Kidney capillary endothelial cell (primary cell): ENCODE measurements around the gene MAEL.
A peak's percentile ranks its signal among the peaks of the same experiment; 100 is the strongest.

Source experiments
- DNase-seq: peaks from one replicate; pipeline ENCODE4 v3.0.0-alpha.2; 2018; ENCODE audit warnings: low spot score

The MAEL gene

GRCh38 chr1:166988974-166989515 lies at the start of gene MAEL:
Gene MAEL (plus strand): TSS chr1:166989280. CDS start chr1:166989353, 73 bp downstream.
- no peak for DNase-seq

GRCh38 chr1:166939741-166940375 lies 49.2 kb upstream of the MAEL start:
- DNase-seq, result no peak

GRCh38 chr1:166944186-166944967 lies 44.7 kb upstream of the MAEL start:
- no peak for DNase-seq

GRCh38 chr1:166947398-166948043 lies 41.6 kb upstream of the MAEL start:
- peak; percentile 50 for DNase-seq

GRCh38 chr1:166948856-166949350 lies 40.2 kb upstream of the MAEL start:
- no peak for DNase-seq

GRCh38 chr1:166950156-166950555 lies 38.9 kb upstream of the MAEL start:
- no peak for DNase-seq

- no peak for DNase-seq
These were observed 38.0 kb upstream of the MAEL start for GRCh38 chr1:166951050-166951449.

GRCh38 chr1:166952002-166952746 lies 36.9 kb upstream of the MAEL start:
- DNase-seq, result peak; percentile 59

GRCh38 chr1:166953491-166953890 lies 35.6 kb upstream of the MAEL start:
- no peak for DNase-seq

GRCh38 chr1:166956057-166956850 lies 32.8 kb upstream of the MAEL start:
- DNase-seq, result no peak

GRCh38 chr1:166956872-166957271 lies 32.2 kb upstream of the MAEL start:
- DNase-seq, result no peak

GRCh38 chr1:166960858-166961474 lies 28.1 kb upstream of the MAEL start:
- DNase-seq, result no peak

GRCh38 chr1:166969074-166969677 lies 19.9 kb upstream of the MAEL start:
- no peak for DNase-seq

- no peak for DNase-seq
These were observed 17.8 kb upstream of the MAEL start for GRCh38 chr1:166971252-166971651.

- no peak for DNase-seq
These were observed 16.9 kb upstream of the MAEL start for GRCh38 chr1:166972193-166972592.

- DNase-seq, result no peak
These were observed 16.3 kb upstream of the MAEL start for GRCh38 chr1:166972826-166973225.

GRCh38 chr1:166974647-166975345 lies 14.3 kb upstream of the MAEL start:
- DNase-seq, result no peak

- no peak for DNase-seq
These were observed 13.5 kb upstream of the MAEL start, which contains the start of gene ILDR2 for GRCh38 chr1:166975361-166976129. Gene ILDR2 (minus strand): TSS chr1:166975540. CDS start chr1:166975268, 272 bp downstream.

- DNase-seq, result no peak
These were observed 11.1 kb upstream of the MAEL start for GRCh38 chr1:166977951-166978350.
